ENCODE measurements around the gene POLD3.

DNA sequence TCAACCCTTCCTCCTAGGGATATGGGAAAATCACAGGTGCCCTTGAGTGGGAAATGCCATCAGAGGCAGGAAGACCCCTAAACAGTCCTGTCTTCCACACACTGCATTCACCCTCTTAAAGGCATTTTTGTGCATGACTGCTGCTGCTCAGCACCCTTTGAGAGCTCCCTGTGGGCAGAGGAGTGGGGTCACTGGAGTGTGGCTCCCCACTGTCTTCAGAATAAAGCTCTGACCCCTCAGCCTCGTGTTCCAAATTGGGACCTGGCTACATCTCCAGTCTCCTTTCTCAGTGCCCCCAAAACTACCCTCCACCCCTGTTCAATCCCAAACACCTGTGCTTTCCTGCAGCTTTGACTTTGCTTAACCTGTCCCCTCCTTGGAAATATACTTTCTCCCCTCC, 92.3 kb downstream of the POLD3 start:
- no peak for TF ChIP-seq EP300 (IDR thresholded peaks at IDR 0.05; ENCODE audit: borderline replicate concordance in 1 of 2, low read depth in 2 of 2, low read length in 2 of 2)
- no peak for TF ChIP-seq PHF8 (conservative IDR thresholded peaks at IDR 0.05; ENCODE audit: low read depth, low read length)
- TF ChIP-seq, protein P1, sequence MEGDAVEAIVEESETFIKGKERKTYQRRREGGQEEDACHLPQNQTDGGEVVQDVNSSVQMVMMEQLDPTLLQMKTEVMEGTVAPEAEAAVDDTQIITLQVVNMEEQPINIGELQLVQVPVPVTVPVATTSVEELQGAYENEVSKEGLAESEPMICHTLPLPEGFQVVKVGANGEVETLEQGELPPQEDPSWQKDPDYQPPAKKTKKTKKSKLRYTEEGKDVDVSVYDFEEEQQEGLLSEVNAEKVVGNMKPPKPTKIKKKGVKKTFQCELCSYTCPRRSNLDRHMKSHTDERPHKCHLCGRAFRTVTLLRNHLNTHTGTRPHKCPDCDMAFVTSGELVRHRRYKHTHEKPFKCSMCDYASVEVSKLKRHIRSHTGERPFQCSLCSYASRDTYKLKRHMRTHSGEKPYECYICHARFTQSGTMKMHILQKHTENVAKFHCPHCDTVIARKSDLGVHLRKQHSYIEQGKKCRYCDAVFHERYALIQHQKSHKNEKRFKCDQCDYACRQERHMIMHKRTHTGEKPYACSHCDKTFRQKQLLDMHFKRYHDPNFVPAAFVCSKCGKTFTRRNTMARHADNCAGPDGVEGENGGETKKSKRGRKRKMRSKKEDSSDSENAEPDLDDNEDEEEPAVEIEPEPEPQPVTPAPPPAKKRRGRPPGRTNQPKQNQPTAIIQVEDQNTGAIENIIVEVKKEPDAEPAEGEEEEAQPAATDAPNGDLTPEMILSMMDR (IDR thresholded peaks at IDR 0.05; ENCODE audit: control extremely low read depth in 1 of 3, insufficient read depth in 1 of 3, low read depth in 1 of 3, low read length in 3 of 3), result no peak
- TF ChIP-seq GABPA (IDR thresholded peaks at IDR 0.05; ENCODE audit: borderline replicate concordance, insufficient read depth, low read length), result no peak
- no peak for TF ChIP-seq EZH2 (IDR thresholded peaks at IDR 0.05; ENCODE audit: low read depth, low read length, severe bottlenecking)
- TF ChIP-seq POLR2A (IDR thresholded peaks at IDR 0.05; ENCODE audit: control extremely low read depth in 1 of 2, low read depth in 2 of 2, low read length in 2 of 2), result no peak
- TF ChIP-seq KDM1A (IDR thresholded peaks at IDR 0.05; ENCODE audit: borderline replicate concordance, low read length), result no peak
- no peak for TF ChIP-seq JUND (IDR thresholded peaks at IDR 0.05; ENCODE audit: low read length)
- TF ChIP-seq NRF1 (IDR thresholded peaks at IDR 0.05; ENCODE audit: low read depth, low read length), result no peak
- no peak for TF ChIP-seq MAFK (IDR thresholded peaks at IDR 0.05; ENCODE audit: low read depth, low read length)
- no peak for TF ChIP-seq SP2 (IDR thresholded peaks at IDR 0.05; ENCODE audit: low read length)
- no peak for TF ChIP-seq SIN3A (conservative IDR thresholded peaks at IDR 0.05 in 1 of 2, IDR thresholded peaks at IDR 0.05 in 1 of 2; ENCODE audit: low read depth in 1 of 2, low read length in 2 of 2)
- TF ChIP-seq CHD1 (IDR thresholded peaks at IDR 0.05; ENCODE audit: low read depth, low read length), result no peak
- no peak for TF ChIP-seq POLR2AphosphoS5 (IDR thresholded peaks at IDR 0.05; ENCODE audit: low read depth, low read length)
